A549 (cell line): ENCODE data around the gene FBXO22.

Experiments used
- BHLHE40 ChIP-seq: IDR thresholded peaks from 2 replicates; pipeline ENCODE4 v1.6.1; 2012; ENCODE audit warnings: low read depth, low read length, inconsistent platforms
- CTCF ChIP-seq: fragments of >200 bp; sonication (Bioruptor Twin); formaldehyde crosslinking; IDR thresholded peaks from 3 replicates; pipeline ENCODE4 v1.5.1; 2016
- EHMT2 ChIP-seq: fragments of 200-600 bp; sonication (generic); IDR thresholded peaks from 2 replicates; pipeline ENCODE4 v1.6.1; 2016; ENCODE audit warnings: antibody characterized with exemption, low read depth, mild to moderate bottlenecking, moderate library complexity
- JUN ChIP-seq, 2 experiments: fragments of >200 bp; sonication (Bioruptor Twin); formaldehyde crosslinking; IDR thresholded peaks; 2 replicates in 1 of 2; 3 replicates in 1 of 2; pipeline ENCODE4 v1.6.1; 2016 to 2017
- JUNB ChIP-seq: fragments of >200 bp; sonication (Bioruptor Twin); formaldehyde crosslinking; IDR thresholded peaks from 2 replicates; pipeline ENCODE4 v1.6.1; 2016
- MAZ ChIP-seq: fragments of 150-350 bp; IDR thresholded peaks from 2 replicates; pipeline ENCODE4 v1.6.1; 2014; ENCODE audit warnings: antibody characterized with exemption, low read depth, low read length, borderline replicate concordance
- NFE2L2 ChIP-seq: fragments of 150-350 bp; conservative IDR thresholded peaks from 2 replicates; pipeline ENCODE4 v1.6.1; 2014; ENCODE audit warnings: low read length
- POLR2A ChIP-seq: IDR thresholded peaks from 2 replicates; pipeline ENCODE4 v1.6.1; 2012; ENCODE audit warnings: mild to moderate bottlenecking, low read length
- TFCP2L1 ChIP-seq: fragments of 250-450 bp; sonication (Bioruptor Pico); IDR thresholded peaks from 2 replicates; pipeline ENCODE4 v1.5.0; 2021; ENCODE audit warnings: mild to moderate bottlenecking
- USF2 ChIP-seq: fragments of 450-650 bp; IDR thresholded peaks from 2 replicates; pipeline ENCODE4 v1.6.1; 2014; ENCODE audit warnings: antibody characterized with exemption
- ZC3H11A ChIP-seq: fragments of 450-650 bp; IDR thresholded peaks from 2 replicates; pipeline ENCODE4 v1.6.1; 2014; ENCODE audit warnings: antibody characterized with exemption, mild to moderate bottlenecking

- no peak for TF ChIP-seq ZC3H11A
- no peak for TF ChIP-seq JUN (IDR thresholded peaks at IDR 0.05)
- TF ChIP-seq CTCF: no peak
- no peak for TF ChIP-seq EHMT2
- TF ChIP-seq POLR2A: no peak
- TF ChIP-seq NFE2L2: no peak
- TF ChIP-seq MAZ: no peak
- TF ChIP-seq JUNB: no peak
- no peak for TF ChIP-seq TFCP2L1 (CRISPR knock-in tag)
- no peak for TF ChIP-seq USF2
- no peak for TF ChIP-seq BHLHE40
These were observed 23.9 kb downstream of the FBXO22 start for GRCh38 chr15:75927601-75928000.
